Measurements from ENCODE around the gene KIF17.

The KIF17 gene

DNA sequence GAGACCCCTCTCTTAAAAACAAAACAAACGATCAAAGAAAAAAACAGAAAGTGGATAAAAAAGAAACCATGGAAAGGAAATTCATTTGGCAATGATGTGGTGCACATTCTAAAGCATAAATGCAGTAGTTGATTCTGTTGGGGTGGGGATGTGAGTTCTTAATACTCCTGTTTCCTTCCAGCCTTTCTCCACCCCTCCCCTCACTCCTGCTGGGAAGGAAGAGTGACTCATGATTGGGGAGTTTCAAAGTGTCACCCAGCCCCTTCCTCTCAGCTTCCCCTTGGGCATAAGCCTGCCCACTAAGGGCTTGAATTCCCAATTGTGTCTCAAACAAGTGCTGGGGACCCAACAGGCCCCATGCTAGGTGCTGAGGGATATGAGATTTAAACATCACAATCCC lies 91.3 kb downstream of the KIF17 start:
- in situ Hi-C loops (cut with MboI; ENCODE audit: low sequenced_read_pairs, unreplicated experiment), result no loop called here
- DNase-seq (ENCODE audit: low spot score), result no peak
- TF ChIP-seq, protein P1, sequence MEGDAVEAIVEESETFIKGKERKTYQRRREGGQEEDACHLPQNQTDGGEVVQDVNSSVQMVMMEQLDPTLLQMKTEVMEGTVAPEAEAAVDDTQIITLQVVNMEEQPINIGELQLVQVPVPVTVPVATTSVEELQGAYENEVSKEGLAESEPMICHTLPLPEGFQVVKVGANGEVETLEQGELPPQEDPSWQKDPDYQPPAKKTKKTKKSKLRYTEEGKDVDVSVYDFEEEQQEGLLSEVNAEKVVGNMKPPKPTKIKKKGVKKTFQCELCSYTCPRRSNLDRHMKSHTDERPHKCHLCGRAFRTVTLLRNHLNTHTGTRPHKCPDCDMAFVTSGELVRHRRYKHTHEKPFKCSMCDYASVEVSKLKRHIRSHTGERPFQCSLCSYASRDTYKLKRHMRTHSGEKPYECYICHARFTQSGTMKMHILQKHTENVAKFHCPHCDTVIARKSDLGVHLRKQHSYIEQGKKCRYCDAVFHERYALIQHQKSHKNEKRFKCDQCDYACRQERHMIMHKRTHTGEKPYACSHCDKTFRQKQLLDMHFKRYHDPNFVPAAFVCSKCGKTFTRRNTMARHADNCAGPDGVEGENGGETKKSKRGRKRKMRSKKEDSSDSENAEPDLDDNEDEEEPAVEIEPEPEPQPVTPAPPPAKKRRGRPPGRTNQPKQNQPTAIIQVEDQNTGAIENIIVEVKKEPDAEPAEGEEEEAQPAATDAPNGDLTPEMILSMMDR (IDR thresholded peaks at IDR 0.05; ENCODE audit: borderline replicate concordance, control extremely low read depth, extremely low read depth, insufficient read depth, missing control alignments), result no peak

- TF ChIP-seq, protein P1 (IDR thresholded peaks at IDR 0.05; ENCODE audit: borderline replicate concordance, control extremely low read depth, extremely low read depth, insufficient read depth, missing control alignments), result no peak
- in situ Hi-C loops (cut with MboI; ENCODE audit: low sequenced_read_pairs, unreplicated experiment), result no loop called here
- no peak for DNase-seq (ENCODE audit: low spot score)
Observed at GRCh38 chr1:20626098-20626427, 91.7 kb downstream of the KIF17 start.

GRCh38 chr1:20625176-20626097 lies 92.4 kb downstream of the KIF17 start:
- no peak for DNase-seq (ENCODE audit: low spot score)
- in situ Hi-C loops (cut with MboI; ENCODE audit: low sequenced_read_pairs, unreplicated experiment), result no loop called here
- TF ChIP-seq, protein P1 (IDR thresholded peaks at IDR 0.05; ENCODE audit: borderline replicate concordance, control extremely low read depth, extremely low read depth, insufficient read depth, missing control alignments), result no peak

- TF ChIP-seq, protein P1 (IDR thresholded peaks at IDR 0.05; ENCODE audit: borderline replicate concordance, control extremely low read depth, extremely low read depth, insufficient read depth, missing control alignments), result no peak
- in situ Hi-C loops (cut with MboI; ENCODE audit: low sequenced_read_pairs, unreplicated experiment), result no loop called here
- no peak for DNase-seq (ENCODE audit: low spot score)
Observed at GRCh38 chr1:20624709-20625108, 93.1 kb downstream of the KIF17 start.

DNA sequence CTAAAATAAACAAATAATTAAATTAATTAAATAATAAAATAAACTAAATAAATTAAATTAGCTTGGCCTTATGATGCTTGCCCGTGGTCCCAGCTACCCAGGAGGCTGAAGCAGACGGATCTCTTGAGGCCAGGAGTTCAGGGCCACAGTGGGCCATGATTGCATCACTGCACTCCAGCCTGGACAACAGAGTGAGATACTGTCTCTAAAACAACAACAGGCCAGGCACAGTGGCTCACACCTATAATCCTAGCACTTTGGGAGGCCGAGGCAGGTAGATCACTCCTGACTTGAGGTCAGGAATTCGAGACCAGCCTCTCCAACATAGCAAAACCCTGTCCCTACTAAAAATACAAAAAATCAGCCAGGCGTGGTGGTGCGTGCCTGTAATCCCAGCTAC lies 96.8 kb downstream of the KIF17 start:
- no peak for DNase-seq (ENCODE audit: low spot score)
- TF ChIP-seq, protein P1 (IDR thresholded peaks at IDR 0.05; ENCODE audit: borderline replicate concordance, control extremely low read depth, extremely low read depth, insufficient read depth, missing control alignments), result no peak
- in situ Hi-C loops (cut with MboI; ENCODE audit: low sequenced_read_pairs, unreplicated experiment), result no loop called here

DNA sequence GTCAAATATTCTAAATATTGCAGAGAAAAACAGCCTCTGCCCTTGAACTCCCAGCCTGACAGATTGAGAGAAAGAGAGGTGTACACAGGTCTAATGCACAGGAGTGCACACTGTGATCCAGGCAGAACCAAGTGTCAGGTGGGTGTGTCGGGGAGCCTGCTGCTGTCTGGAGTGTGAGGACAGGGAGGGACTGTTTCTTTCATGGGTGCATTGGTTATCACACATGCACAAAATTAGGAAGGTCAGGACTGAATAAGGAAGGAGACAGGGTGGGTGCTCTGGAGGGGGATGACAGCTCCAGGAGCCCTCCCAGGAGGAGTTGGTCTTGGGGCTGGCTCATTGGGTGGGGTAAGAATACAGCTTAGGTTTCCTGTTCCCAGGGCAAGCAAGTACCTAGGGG lies 97.8 kb downstream of the KIF17 start:
- TF ChIP-seq, protein P1 (IDR thresholded peaks at IDR 0.05; ENCODE audit: borderline replicate concordance, control extremely low read depth, extremely low read depth, insufficient read depth, missing control alignments), result no peak
- in situ Hi-C loops (cut with MboI; ENCODE audit: low sequenced_read_pairs, unreplicated experiment), result no loop called here
- no peak for DNase-seq (ENCODE audit: low spot score)

Data from GM13976 (cell line).